Stimulated activated CD4-positive, alpha-beta T cell treated with anti-CD3 and anti-CD28 coated beads, TNF-alpha, amount 100 ng/mL, for 1 hour (primary cell): ENCODE results near the gene GMCL2.
A peak's percentile ranks its signal among the peaks of the same experiment; 100 is the strongest.
"Not testable (repeated sequence)": the region's sequence is repeated elsewhere in the genome, so short reads cannot be mapped to it uniquely, and the experiment has no call there.

Source experiments
- DNase-seq, 3 donors: peaks; one replicate each; pipeline ENCODE4 v3.0.0-alpha.2; 2020; ENCODE audit warnings: low read depth in 3 of 3, low spot score in 1 of 3

Gene GMCL2

GRCh38 chr5:178187014-178187413 is at the start of gene GMCL2:
Gene GMCL2, minus strand, starts transcription at chr5:178187371. Its CDS starts 72 bp downstream, at chr5:178187299.
- no peak for DNase-seq

GRCh38 chr5:178236679-178237078 is 49.5 kb upstream of the GMCL2 start:
- no peak for DNase-seq

- no peak for DNase-seq
Observed at GRCh38 chr5:178236126-178236525, 49.0 kb upstream of the GMCL2 start.

- no peak for DNase-seq
Observed at GRCh38 chr5:178235588-178235974, 48.4 kb upstream of the GMCL2 start.

GRCh38 chr5:178234750-178235587 is 47.8 kb upstream of the GMCL2 start:
- peak in 2 of 3 donors; percentile 46 to 68 for DNase-seq

- no peak for DNase-seq
Observed at GRCh38 chr5:178234121-178234749, 47.1 kb upstream of the GMCL2 start.

- no peak for DNase-seq
Observed at GRCh38 chr5:178232920-178233429, 45.8 kb upstream of the GMCL2 start.

- peak in 2 of 3 donors; percentile 35 to 55 for DNase-seq
Observed at GRCh38 chr5:178232124-178232919, 45.2 kb upstream of the GMCL2 start, which contains the start of gene PHYKPL. Gene PHYKPL, minus strand, starts transcription at chr5:178232802. Its CDS starts 252 bp downstream, at chr5:178232550.

- no peak for DNase-seq
Observed at GRCh38 chr5:178231539-178232123, 44.5 kb upstream of the GMCL2 start.

GRCh38 chr5:178230879-178231538 is 43.8 kb upstream of the GMCL2 start:
- DNase-seq, result no peak

- no peak for DNase-seq
Observed at GRCh38 chr5:178229861-178230260, 42.7 kb upstream of the GMCL2 start.

GRCh38 chr5:178229111-178229510 is 41.9 kb upstream of the GMCL2 start:
- DNase-seq, result not testable (repeated sequence)

GRCh38 chr5:178228609-178229008 is 41.4 kb upstream of the GMCL2 start:
- no peak for DNase-seq

- DNase-seq, result no peak
Observed at GRCh38 chr5:178227929-178228328, 40.8 kb upstream of the GMCL2 start.

GRCh38 chr5:178227138-178227659 is 40.0 kb upstream of the GMCL2 start:
- no peak for DNase-seq

GRCh38 chr5:178225174-178225573 is 38.0 kb upstream of the GMCL2 start:
- DNase-seq, result no peak

- no peak for DNase-seq
Observed at GRCh38 chr5:178224403-178224802, 37.2 kb upstream of the GMCL2 start.

- no peak for DNase-seq
Observed at GRCh38 chr5:178223828-178224335, 36.7 kb upstream of the GMCL2 start.

- DNase-seq, result no peak
Observed at GRCh38 chr5:178223196-178223773, 36.1 kb upstream of the GMCL2 start.

GRCh38 chr5:178222292-178222691 is 35.1 kb upstream of the GMCL2 start:
- DNase-seq, result no peak
